HCT116 (cell line): ENCODE results near the gene ANKMY2. TPM values are rescaled to one million over a fixed set of nuclear protein-coding genes. Genes with fewer than 3 reads are reported as not detected.
A peak's percentile ranks its signal among the peaks of the same experiment; 100 is the strongest.

Experiments
- ATAC-seq: fragments of 200-7000 bp; cut with Tn5 transposase; 2 replicates; pipeline ENCODE4 v1.9.1; 2020; ENCODE audit warnings: mild to moderate bottlenecking, moderate library complexity
- BruUV-seq: library from RNA; stranded (reverse); fragments of 400-500 nt; replicated peaks from 2 replicates; lab custom pipeline; 2021; lab: Mats Ljungman, UMichigan
- CTCF ChIA-PET: fragments of 300-600 bp; sonication (Branson Sonifier 250); formaldehyde crosslinking; loops from one replicate; lab custom pipeline; 2021; ENCODE audit warnings: antibody characterized with exemption; lab: Charles Lee
- POLR2A ChIA-PET: fragments of 300-600, 350-600 bp; sonication (Branson Sonifier 250); formaldehyde crosslinking; loops from one replicate; lab custom pipeline; 2021; ENCODE audit warnings: antibody characterized with exemption; lab: Charles Lee
- RAD21 ChIA-PET, 2 experiments: fragments of 300-600 bp; sonication (Branson Sonifier 250); formaldehyde crosslinking; loops; one replicate each; lab custom pipeline; 2023; ENCODE audit warnings: low total read pairs in 2 of 2; ENCODE audit not compliant: uncharacterized antibody in 2 of 2, unreplicated experiment in 2 of 2, low non-redundant PET in 1 of 2; lab: Charles Lee
- DNase-seq: peaks from one replicate; pipeline ENCODE4 v3.0.0-alpha.2; 2010; ENCODE audit warnings: low read depth, low spot score
- H2AFZ ChIP-seq: fragments of 200-600 bp; shearing (Covaris generic), sonication (generic); 2 replicates; pipeline ENCODE4 v1.6.1; 2017; ENCODE audit warnings: low read depth, mixed run types, mixed read lengths, antibody characterized with exemption, low read length; ENCODE audit not compliant: poor library complexity, severe bottlenecking
- H3K27ac ChIP-seq: 2 replicates; pipeline ENCODE4 v1.5.1; 2012; ENCODE audit warnings: low read depth, low read length
- H3K27me3 ChIP-seq: fragments of 200-600 bp; sonication (generic); 2 replicates; pipeline ENCODE4 v1.6.1; 2016; ENCODE audit warnings: mixed run types, low read length, mixed read lengths; ENCODE audit not compliant: insufficient read depth
- H3K36me3 ChIP-seq, 2 experiments: fragments of 200-500 bp in 1 of 2; fragments of 200-600 bp in 1 of 2; sonication (Bioruptor generic) in 1 of 2; sonication (generic) in 1 of 2; 2 replicates each; pipeline versions ENCODE4 v1.5.1 to v1.6.1; 2014 to 2016; ENCODE audit warnings: low read length in 2 of 2, inconsistent platforms in 1 of 2, mixed read lengths in 1 of 2, mixed run types in 1 of 2; ENCODE audit not compliant: insufficient read depth in 2 of 2, control insufficient read depth in 1 of 2
- H3K4me1 ChIP-seq, 2 experiments: fragments of 200-600 bp in 1 of 2; sonication (generic) in 1 of 2; 2 replicates each; pipeline versions ENCODE4 v1.5.1 to v1.6.1; 2012 to 2017; ENCODE audit warnings: low read length in 2 of 2, inconsistent platforms in 1 of 2, mild to moderate bottlenecking in 1 of 2, mixed read lengths in 1 of 2, mixed run types in 1 of 2, moderate library complexity in 1 of 2; ENCODE audit not compliant: insufficient read depth in 2 of 2, control insufficient read depth in 1 of 2
- H3K4me2 ChIP-seq: fragments of 200-600 bp; sonication (generic); 2 replicates; pipeline ENCODE4 v1.6.1; 2017; ENCODE audit warnings: mixed run types, low read length, mixed read lengths
- H3K4me3 ChIP-seq, 2 experiments: fragments of 200-600 bp in 1 of 2; sonication (generic) in 1 of 2; replicated peaks in 1 of 2; 2 replicates each; pipeline ENCODE4 v1.5.1; 2011 to 2016; ENCODE audit warnings: low read length in 2 of 2, control low read depth in 1 of 2, low read depth in 1 of 2, mild to moderate bottlenecking in 1 of 2, mixed read lengths in 1 of 2, mixed run types in 1 of 2
- H3K79me2 ChIP-seq: fragments of 200-600 bp; sonication (generic); 2 replicates; pipeline ENCODE4 v1.6.1; 2017; ENCODE audit warnings: mild to moderate bottlenecking, mixed run types, low read length, moderate library complexity, mixed read lengths; ENCODE audit not compliant: insufficient read depth
- H3K9ac ChIP-seq: fragments of 200-600 bp; sonication (generic); 2 replicates; pipeline ENCODE4 v1.6.1; 2016; ENCODE audit warnings: low read length, mixed read lengths
- H3K9me2 ChIP-seq: fragments of 200-600 bp; sonication (generic), shearing (Covaris generic); 2 replicates; pipeline ENCODE4 v1.6.1; 2017; ENCODE audit warnings: mixed run types, mild to moderate bottlenecking, moderate library complexity; ENCODE audit not compliant: insufficient read depth
- H3K9me3 ChIP-seq, 2 experiments: fragments of 200-500 bp in 1 of 2; fragments of 200-600 bp in 1 of 2; sonication (Bioruptor generic) in 1 of 2; sonication (generic) in 1 of 2; 2 replicates each; pipeline ENCODE4 v1.6.1; 2014 to 2017; ENCODE audit warnings: low read length in 2 of 2, mixed read lengths in 2 of 2, inconsistent platforms in 1 of 2, low read depth in 1 of 2, mild to moderate bottlenecking in 1 of 2, mixed run types in 1 of 2, moderate library complexity in 1 of 2; ENCODE audit not compliant: control insufficient read depth in 1 of 2, insufficient read depth in 1 of 2
- H4K20me1 ChIP-seq: fragments of 200-600 bp; sonication (generic), shearing (Covaris generic); 2 replicates; pipeline ENCODE4 v1.6.1; 2017; ENCODE audit warnings: mixed run types, mild to moderate bottlenecking, moderate library complexity; ENCODE audit not compliant: insufficient read depth
- CBX3 ChIP-seq: IDR thresholded peaks from 2 replicates; pipeline ENCODE4 v1.6.1; 2012; ENCODE audit warnings: low read depth
- CEBPB ChIP-seq: IDR thresholded peaks from 2 replicates; pipeline ENCODE4 v1.6.1; 2012; ENCODE audit warnings: low read depth
- ELF1 ChIP-seq: IDR thresholded peaks from 2 replicates; pipeline ENCODE4 v1.6.1; 2012; ENCODE audit warnings: low read depth, borderline replicate concordance
- EZH2 ChIP-seq: fragments of 200-600 bp; sonication (generic); IDR thresholded peaks from 2 replicates; pipeline ENCODE4 v1.6.1; 2017; ENCODE audit warnings: antibody characterized with exemption, mixed run types
- EZH2phosphoT487 ChIP-seq: fragments of 200-600 bp; IDR thresholded peaks from 2 replicates; pipeline ENCODE4 v1.6.1; 2018; ENCODE audit warnings: antibody characterized with exemption, borderline replicate concordance
- FOSL1 ChIP-seq: IDR thresholded peaks from 2 replicates; pipeline ENCODE4 v1.6.1; 2012; ENCODE audit warnings: low read depth
- JUND ChIP-seq: IDR thresholded peaks from 2 replicates; pipeline ENCODE4 v1.6.1; 2012
- MAX ChIP-seq: IDR thresholded peaks from 2 replicates; pipeline ENCODE4 v1.6.1; 2012
- POLR2A ChIP-seq: IDR thresholded peaks from 2 replicates; pipeline ENCODE4 v1.7.0; 2011; ENCODE audit warnings: borderline replicate concordance; ENCODE audit not compliant: insufficient read depth, insufficient read length; ENCODE audit errors: extremely low read depth
- POLR2AphosphoS5 ChIP-seq: IDR thresholded peaks from 2 replicates; pipeline ENCODE4 v1.6.1; 2011; ENCODE audit warnings: mild to moderate bottlenecking, low read depth, low read length, moderate library complexity
- RAD21 ChIP-seq: IDR thresholded peaks from 2 replicates; pipeline ENCODE4 v1.6.1; 2012; ENCODE audit warnings: low read depth, mild to moderate bottlenecking
- SIN3A ChIP-seq: IDR thresholded peaks from 2 replicates; pipeline ENCODE4 v1.6.1; 2012; ENCODE audit warnings: low read depth
- SP1 ChIP-seq: IDR thresholded peaks from 2 replicates; pipeline ENCODE4 v1.6.1; 2012; ENCODE audit warnings: low read depth
- YY1 ChIP-seq: IDR thresholded peaks from 2 replicates; pipeline ENCODE4 v1.6.1; 2011; ENCODE audit warnings: low read length, low read depth, moderate library complexity, mild to moderate bottlenecking; ENCODE audit not compliant: insufficient replicate concordance; ENCODE audit errors: extremely low read depth
- ZBTB33 ChIP-seq: IDR thresholded peaks from 2 replicates; pipeline ENCODE4 v1.6.1; 2011; ENCODE audit warnings: mild to moderate bottlenecking, low read length, moderate library complexity; ENCODE audit not compliant: insufficient replicate concordance; ENCODE audit errors: extremely low read depth
- ZFX ChIP-seq: fragments of 450-650 bp; IDR thresholded peaks from 2 replicates; pipeline ENCODE4 v1.6.1; 2017
- ZNF274 ChIP-seq: fragments of 200-500 bp; sonication (Bioruptor generic); IDR thresholded peaks from 2 replicates; pipeline ENCODE4 v1.6.1; 2014; ENCODE audit warnings: mild to moderate bottlenecking, low read depth, low read length, inconsistent platforms
- intact Hi-C: fragments of 100-400 bp; cut with micrococcal nuclease; formaldehyde crosslinking; loops from 2 replicates; pipeline ENCODE4 v1.10.0; 2022
- total RNA-seq: library from RNA; stranded (reverse); gene quantifications from one replicate; pipeline ENCODE4 v1.2.1, GENCODE V29; 2021; ENCODE audit not compliant: unreplicated experiment

ANKMY2 gene
- total RNA-seq, 1 experiment from 2014 or later = 24.9 TPM

GRCh38 chr7:16668978-16669377 lies 23.4 kb upstream of the ANKMY2 start:
- H3K4me2 ChIP-seq = peak overlapping the region; percentile 34
- no peak for DNase-seq
- intact Hi-C loops = no loop called here
- H3K4me1 ChIP-seq = peaks cover 11 to 38% of the 10 kb centered on the region in 2 experiments
- ChIA-PET POLR2A (no interaction called here), CTCF (interaction anchor here (1.5 kb wide), 1 partner anchor 26 kb away, joined by 5 read pairs; no protein-coding TSS in a partner anchor), RAD21 (no interaction called here)
- no TSS peak for BruUV-seq
- 0 out of 2 replicates have a peak, but pooled peaks cover 2% of the 10 kb centered on the region for H3K9me2 ChIP-seq
- no peak for TF ChIP-seq ZFX
- no peak for TF ChIP-seq CEBPB
- no peak for TF ChIP-seq POLR2A
- no peak for TF ChIP-seq ELF1
- TF ChIP-seq CBX3 = no peak
- no peak for TF ChIP-seq RAD21
- TF ChIP-seq YY1 = no peak
- no peaks in the 10 kb centered on the region for H3K9me3 ChIP-seq
- no peak overlapping the region for H3K4me3 ChIP-seq
- no peaks in the 10 kb centered on the region for H3K27me3 ChIP-seq
- peak overlapping the region; percentile 56; the same call in 1 of the 2 replicates for H3K27ac ChIP-seq
- no peak overlapping the region for H2AFZ ChIP-seq
- H4K20me1 ChIP-seq = no peaks in the 10 kb centered on the region
- peak overlapping the region; percentile 8; the same call in 1 of the 2 replicates for H3K9ac ChIP-seq
- H3K79me2 ChIP-seq = peaks cover 82% of the 10 kb centered on the region
- H3K36me3 ChIP-seq = peaks cover 0 to 20% of the 10 kb centered on the region in 2 experiments; a peak in 2 of 4 replicates
- no peak for ATAC-seq

- peaks cover 11 to 38% of the 10 kb centered on the region in 2 experiments for H3K4me1 ChIP-seq
- ATAC-seq = peak; percentile 92
- CTCF ChIA-PET = interaction anchor here (1.5 kb wide), 1 partner anchor 27 kb away, joined by 5 read pairs; no protein-coding TSS in a partner anchor
- peak overlapping the region; percentile 34 for H3K4me2 ChIP-seq
- peak overlapping the region; percentile 56 for H3K27ac ChIP-seq
- H3K9ac ChIP-seq = peak overlapping the region; percentile 8; the same call in 1 of the 2 replicates
- H3K9me2 ChIP-seq = 0 out of 2 replicates have a peak, but pooled peaks cover 5% of the 10 kb centered on the region
- H3K4me3 ChIP-seq = peak overlapping the region in 1 of 2 experiments; percentile 6; a peak in 1 of 4 replicates
- TSS peak; percentile 21 for BruUV-seq
- peaks cover 83% of the 10 kb centered on the region for H3K79me2 ChIP-seq
- RAD21 ChIA-PET = no interaction called here
- POLR2A ChIA-PET = interaction anchor here (1.5 kb wide), 1 partner anchor 22 kb away, joined by 4 read pairs; the partner anchor contains the start of gene BZW2
- H3K36me3 ChIP-seq = peaks cover 0 to 20% of the 10 kb centered on the region in 2 experiments; a peak in 2 of 4 replicates
- intact Hi-C loops = no loop called here
- H2AFZ ChIP-seq = no peak overlapping the region
- DNase-seq = peak; percentile 91
- H3K9me3 ChIP-seq = no peaks in the 10 kb centered on the region
- no peaks in the 10 kb centered on the region for H3K27me3 ChIP-seq
- H4K20me1 ChIP-seq = no peaks in the 10 kb centered on the region
- TF ChIP-seq YY1 = peak; percentile 31
- peak; percentile 30; the same call in 1 of the 2 replicates for TF ChIP-seq POLR2AphosphoS5
- TF ChIP-seq CEBPB = peak; percentile 100
- TF ChIP-seq FOSL1 = peak; percentile 84
- TF ChIP-seq EZH2 = no peak
- TF ChIP-seq CBX3 = peak; percentile 89
- no peak for TF ChIP-seq ZBTB33
- TF ChIP-seq ZNF274 = no peak
- TF ChIP-seq MAX = peak; percentile 45; the same call in 1 of the 2 replicates
- peak; percentile 85 for TF ChIP-seq SP1
- no peak for TF ChIP-seq EZH2phosphoT487
- peak; percentile 83 for TF ChIP-seq JUND
- TF ChIP-seq SIN3A = 0 out of 2 replicates have a peak, but pooled peaks have one; percentile 36
These were observed 22.7 kb upstream of the ANKMY2 start for GRCh38 chr7:16668049-16668858.
